Esophagus squamous epithelium (tissue), 4 donors: ENCODE data around the gene VPS36.

Experiments used
- POLR2A ChIP-seq, 4 donors: fragments of 450-650 bp; IDR thresholded peaks; one replicate each; pipeline ENCODE4 v1.6.1; 2017; ENCODE audit warnings: antibody characterized with exemption in 4 of 4, mild to moderate bottlenecking in 4 of 4, moderate library complexity in 3 of 4
- TF ChIP-seq, protein P1 (sequence below), 6 experiments: fragments of 450-650 bp in 4 of 6; fragments of 200-600 bp in 2 of 6; sonication (generic) in 2 of 6; IDR thresholded peaks; one replicate each; pipeline ENCODE4 v1.5.1; 2016 to 2019; ENCODE audit warnings: antibody characterized with exemption in 6 of 6, mild to moderate bottlenecking in 4 of 6, moderate library complexity in 4 of 6

DNA sequence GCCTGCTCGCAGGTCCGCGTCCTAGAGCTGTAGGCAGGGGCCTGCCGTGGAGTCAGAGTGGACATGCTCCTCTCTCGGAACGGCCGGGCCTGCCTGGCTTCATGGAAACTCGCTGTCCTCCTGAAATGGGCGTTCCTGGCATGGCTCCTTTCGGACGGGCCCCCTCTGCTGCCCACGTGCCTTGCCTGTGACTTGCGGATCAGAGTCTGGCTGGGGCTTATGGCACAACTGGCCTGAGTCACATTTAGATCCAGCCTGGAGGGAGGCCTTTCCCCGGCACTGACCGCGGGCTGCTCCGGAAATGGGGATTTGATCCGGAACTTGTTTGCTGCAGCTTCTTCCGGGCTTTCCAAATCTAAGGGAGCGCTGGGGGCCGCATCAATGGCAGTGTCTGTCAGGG lies 72.5 kb downstream of the VPS36 start:
- no peak for TF ChIP-seq POLR2A (IDR thresholded peaks at IDR 0.05)
- TF ChIP-seq, protein P1, sequence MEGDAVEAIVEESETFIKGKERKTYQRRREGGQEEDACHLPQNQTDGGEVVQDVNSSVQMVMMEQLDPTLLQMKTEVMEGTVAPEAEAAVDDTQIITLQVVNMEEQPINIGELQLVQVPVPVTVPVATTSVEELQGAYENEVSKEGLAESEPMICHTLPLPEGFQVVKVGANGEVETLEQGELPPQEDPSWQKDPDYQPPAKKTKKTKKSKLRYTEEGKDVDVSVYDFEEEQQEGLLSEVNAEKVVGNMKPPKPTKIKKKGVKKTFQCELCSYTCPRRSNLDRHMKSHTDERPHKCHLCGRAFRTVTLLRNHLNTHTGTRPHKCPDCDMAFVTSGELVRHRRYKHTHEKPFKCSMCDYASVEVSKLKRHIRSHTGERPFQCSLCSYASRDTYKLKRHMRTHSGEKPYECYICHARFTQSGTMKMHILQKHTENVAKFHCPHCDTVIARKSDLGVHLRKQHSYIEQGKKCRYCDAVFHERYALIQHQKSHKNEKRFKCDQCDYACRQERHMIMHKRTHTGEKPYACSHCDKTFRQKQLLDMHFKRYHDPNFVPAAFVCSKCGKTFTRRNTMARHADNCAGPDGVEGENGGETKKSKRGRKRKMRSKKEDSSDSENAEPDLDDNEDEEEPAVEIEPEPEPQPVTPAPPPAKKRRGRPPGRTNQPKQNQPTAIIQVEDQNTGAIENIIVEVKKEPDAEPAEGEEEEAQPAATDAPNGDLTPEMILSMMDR (IDR thresholded peaks at IDR 0.05), result no peak
